DMS153 treated with DMSO at 0.1 percent for 48 hours (cell line): ENCODE measurements around the gene PRDM15.

Source experiments
- DNase-seq: peaks from one replicate; lab custom pipeline; 2025; ENCODE audit not compliant: unreplicated experiment; lab: John Stamatoyannopoulos, UW

The PRDM15 gene

DNA sequence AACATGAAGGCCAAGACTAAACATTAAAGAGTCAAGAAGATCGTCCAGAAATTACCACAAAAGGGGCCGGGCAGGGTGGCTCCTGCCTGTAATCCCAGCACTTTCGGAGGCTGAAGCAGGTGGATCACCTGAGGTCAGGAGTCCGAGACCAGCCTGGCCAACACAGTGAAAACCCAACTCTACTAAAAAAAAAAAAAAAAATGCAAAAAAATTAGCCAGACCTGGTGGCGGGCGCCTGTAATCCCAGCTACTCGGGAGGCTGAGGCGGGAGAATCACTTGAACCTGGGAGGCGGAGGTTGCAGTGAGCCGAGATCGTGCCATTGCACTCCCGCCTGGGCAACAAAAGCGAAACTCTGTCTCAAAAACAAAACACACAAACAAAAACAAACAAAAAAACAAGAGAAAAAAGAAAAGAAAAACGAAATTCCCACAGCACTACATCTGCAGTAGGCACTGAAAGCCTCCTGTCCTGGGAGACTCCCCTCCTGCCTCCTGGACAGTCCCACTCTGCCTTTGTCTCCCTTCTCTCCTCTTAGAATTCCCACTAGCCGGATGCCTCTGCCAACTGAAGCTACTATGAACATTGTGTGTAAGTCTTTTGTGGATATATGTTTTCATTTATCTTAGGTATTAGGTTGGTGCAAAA is 94.6 kb downstream of the PRDM15 start:
- DNase-seq: no peak

DNA sequence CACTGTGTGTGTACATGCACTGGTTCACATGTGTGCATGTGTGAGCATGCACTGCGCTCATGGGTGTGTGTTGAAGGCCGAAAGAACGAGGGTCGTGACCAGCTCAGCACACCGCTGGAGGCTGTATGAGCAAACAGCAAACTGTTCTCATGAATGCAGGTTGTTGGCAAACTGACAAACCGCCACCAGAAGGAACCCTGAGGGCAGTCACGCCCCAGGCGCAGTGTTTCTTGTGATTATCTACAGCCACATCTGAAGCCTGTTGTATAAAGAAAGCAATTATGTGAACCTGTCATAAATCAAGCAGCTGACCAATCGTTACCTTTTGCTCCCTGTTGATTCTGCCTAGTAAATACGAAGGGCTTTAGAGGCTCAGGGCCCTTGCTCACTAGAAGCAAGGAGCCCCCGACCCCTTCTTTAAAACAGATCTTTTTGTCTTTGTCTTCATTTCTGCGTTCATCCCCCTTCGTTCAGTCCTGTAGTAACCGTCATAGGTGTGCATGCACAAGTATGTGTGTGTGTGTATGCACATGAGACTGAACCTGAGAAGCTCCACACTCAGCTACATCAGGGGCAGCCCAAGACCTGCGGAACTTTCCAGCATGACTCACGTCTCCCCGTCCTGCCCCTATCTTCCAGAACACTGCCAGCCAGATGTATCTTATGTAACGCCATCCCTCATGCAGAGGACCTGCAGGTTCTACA is 95.5 kb downstream of the PRDM15 start:
- DNase-seq: no peak

DNA sequence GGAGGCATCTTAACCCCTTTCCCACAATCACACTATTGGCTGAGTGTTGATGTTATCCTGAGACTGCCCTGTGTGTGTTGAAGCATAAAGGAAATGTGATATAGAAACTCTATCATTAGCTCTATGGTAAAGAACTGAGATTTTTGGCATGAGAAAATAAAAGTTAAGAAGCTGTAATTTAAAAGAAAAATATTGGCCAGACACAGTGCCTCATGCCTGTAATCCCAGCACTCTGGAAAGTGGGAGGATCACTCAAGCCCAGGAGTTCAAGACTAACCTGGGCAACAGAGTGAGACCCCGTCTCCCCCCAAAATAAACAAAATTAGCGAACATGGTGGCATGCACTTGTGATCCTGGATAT is 98.1 kb downstream of the PRDM15 start:
- DNase-seq: no peak

DNA sequence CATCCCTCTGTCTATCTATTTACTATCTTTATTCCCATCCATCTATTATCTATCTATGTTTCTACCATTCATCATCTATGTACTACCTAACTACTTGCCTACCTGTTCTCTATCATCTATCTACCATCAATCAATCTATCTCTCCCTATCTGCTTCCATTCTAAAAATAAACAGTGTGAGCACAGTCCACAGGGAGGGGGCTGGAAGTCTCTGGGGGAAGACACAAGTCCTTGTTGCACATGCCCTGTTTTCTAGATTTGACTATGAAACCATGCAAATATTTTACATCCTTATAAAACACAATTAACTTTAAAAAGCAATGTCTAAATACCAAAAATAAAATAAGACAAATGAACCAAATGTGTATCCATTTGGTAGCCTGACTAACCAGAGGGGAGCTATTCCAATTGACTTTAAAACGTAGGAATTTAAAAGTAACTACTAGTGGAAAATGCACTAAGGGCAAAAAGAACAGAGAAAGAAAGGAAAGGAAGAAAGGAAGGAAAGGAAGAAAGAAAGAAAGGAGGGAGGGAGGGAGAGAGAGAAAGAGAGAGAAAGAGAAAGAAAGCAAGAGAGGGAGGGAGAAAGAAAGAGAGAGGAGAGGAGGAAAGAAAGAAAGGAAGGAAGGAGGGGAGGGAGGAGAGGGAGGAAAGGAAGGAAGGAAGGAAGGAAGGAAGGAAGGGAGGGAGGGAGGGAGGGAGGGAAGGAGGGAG is 98.7 kb downstream of the PRDM15 start:
- no peak for DNase-seq

DNA sequence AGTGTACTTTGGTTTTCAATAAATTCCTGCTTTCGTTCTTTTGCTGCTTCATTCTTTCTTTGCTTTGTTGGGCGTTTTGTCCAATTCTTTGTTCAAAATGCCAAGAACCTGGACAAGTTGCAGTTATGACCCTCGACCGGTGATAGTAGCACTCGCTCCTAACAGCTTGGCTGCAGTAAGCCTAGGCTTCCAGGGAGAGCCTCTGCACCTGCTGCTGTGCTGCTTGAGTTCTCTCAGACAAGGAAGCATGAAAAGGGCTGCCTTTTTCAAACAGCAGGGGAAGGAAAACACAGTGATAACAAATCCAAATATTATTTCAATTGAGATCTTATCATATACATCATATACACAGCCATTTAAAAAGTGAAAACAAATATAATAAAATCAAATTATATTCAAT is 99.5 kb downstream of the PRDM15 start:
- DNase-seq: peak; percentile 35

DNA sequence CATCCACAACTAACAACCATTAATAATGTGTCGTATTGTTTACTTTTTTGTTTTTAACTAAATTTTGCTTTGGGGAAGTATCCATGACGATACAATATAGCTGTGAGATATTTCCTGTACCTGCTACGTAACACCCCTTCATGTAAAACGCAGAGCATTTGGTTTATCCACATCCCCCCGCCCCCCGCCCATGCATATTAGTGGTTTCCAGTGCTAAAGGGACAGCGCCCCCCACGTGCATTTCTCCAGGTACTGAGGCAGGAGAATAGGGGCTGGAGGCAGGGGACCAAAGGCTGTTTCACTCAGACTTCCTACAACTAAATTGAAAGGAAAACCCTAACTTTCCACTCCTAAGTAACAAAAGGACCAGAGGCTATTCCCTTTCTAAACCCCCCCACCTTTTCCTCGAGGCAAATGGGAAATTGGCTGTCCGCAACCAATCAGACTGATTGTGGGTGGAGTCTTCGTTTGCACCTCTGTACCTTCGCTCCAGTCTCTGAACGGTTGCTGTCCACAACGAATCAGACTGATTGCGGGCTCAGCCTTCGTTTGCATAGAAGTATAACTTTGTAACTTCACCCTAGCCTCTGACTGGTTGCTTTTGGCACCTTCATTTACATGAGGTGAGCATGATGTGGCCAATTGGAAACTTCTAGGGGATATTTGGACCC is 100.1 kb downstream of the PRDM15 start:
- peak; percentile 39 for DNase-seq

DNA sequence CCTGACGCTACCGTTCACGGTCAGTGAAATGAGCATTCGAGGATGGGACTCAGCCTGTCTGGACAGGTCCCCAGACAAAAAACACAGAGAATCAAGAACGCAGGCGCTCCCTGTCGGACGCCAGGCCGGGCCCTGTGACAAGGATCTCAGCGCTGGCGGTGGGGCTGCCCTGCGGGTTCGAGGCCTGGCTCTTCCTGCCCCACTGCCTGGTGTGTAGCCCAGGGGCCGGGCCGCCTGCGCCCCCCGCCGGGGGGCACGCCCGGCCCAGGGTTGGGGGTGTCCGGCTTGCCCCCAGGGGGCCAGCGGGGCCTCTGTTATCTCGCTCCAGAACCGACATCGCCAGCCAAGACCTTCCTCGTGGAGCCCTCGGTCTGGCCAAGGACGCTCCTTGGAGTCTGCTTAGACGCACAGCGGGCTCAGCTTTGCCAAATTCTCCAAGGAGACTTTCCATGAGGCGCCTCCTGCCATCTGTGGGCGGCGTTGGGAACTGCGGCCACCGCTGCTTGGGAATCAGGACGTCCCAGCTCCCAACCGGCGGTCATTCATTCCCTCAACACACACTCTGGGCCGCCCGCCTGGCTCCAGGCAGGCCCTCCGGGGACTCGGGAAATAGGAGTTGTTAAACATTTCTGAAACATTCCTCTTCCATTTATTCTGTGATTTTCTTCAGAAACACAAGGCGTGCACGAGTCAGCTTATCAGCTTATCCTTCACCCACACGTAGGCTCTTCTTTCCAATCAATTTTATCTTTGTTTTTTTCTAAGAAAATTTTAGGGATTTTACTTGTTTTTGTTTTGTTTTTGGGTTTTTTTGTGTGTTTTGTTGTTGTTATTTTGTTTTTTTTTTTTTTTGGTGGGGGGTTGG is 101.0 kb downstream of the PRDM15 start:
- peak; percentile 66 for DNase-seq

DNA sequence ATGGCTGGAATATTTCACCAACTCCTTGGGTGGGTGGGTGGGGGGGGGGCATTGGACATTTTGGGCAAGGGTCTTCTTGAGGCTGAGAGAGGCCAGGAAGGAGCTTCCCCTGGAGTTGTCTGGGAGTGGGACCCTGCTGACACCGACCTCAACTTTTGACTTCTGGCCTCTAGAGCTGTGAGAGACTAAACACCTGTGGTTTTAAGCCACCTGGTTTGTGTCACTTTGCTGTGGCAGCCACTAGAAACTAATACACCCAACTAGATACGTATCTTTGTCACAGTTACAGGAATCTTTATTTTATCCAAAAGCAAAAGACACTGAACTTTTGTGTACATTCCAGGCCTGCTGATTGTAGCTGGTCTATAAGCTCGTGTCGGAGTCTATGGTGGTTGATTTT is 102.4 kb downstream of the PRDM15 start:
- no peak for DNase-seq

DNA sequence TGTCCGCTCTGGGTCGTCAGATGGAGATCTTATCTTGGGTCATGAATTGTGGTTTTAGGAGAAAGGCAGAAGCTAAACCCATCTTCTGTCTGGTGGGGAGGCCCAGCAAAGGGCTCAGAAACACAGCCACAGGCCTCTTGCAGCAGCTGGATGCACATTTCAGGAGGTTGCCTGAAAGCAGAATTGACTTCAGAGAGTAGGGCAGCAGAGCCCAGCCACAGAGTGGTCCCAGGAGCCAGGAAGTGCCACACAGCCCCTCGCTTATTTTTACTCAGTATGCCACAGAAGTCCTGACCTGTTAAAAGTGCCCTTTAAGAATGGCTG is 104.0 kb downstream of the PRDM15 start:
- no peak for DNase-seq

DNA sequence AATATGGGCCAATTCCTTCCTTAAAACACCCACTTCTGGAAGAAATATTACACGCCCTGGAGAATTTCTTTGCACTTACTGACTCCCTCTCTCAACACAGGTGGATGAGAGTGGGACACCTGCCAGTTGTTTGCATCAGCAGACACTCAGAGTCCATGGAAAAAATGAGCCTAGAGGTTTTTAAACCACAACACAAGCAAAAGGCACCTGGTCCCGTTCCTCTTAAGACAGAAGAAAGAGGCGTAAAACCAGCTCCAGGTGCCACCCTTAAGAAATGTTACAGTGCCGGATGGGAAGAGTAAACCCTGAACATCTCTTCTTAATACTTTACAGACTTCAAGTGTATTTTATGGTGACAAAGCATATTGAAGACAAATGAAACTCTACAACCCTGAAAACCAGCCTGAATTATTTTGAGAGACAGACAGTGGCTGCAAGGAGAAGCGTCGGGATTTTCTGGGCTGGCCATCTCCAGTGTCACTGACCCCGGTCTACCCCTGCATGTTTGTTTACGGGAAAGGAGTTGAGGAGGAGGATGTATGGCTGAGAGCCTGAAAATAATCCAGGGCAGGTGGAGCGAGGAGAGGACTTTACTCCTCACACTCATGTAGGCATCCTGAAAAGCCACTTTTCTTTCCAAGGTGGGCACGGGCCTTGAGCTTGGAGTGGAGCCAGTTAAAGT is 104.5 kb downstream of the PRDM15 start:
- no peak for DNase-seq

DNA sequence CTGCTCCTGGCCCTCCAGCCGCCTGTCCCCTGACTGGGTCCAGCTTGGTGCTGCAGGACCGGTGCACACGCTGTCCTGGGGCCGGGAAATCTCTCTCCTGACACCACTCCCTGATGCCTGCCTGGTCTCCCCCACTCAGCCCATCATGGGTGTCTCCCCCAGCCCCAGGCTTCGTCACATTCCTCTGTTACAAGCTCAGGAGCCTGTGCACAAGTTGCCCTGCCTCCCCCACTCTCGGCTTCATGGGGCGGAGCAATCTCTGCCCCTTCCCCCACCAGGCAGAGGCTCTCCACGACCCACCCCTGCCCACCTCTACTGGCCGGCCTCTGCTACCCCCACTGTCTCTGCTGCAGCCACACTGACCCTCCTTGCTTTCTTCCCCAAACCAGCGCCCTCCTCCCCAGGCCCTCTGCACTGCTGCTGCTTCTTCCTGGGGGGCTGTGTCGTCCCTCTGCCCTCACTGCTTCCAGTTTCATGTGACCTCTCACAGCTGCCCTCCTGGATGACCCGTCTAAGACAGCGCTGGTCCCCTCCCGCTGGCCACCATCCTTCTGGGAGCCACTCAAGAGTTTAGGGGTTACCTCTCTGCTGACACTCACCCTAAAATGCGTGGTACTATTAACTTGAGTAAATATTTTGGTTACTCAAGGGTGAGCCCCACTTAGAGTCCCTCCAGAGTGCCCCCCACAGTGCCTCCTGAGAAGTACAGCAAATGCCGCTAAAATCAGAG is 106.6 kb downstream of the PRDM15 start:
- no peak for DNase-seq

DNA sequence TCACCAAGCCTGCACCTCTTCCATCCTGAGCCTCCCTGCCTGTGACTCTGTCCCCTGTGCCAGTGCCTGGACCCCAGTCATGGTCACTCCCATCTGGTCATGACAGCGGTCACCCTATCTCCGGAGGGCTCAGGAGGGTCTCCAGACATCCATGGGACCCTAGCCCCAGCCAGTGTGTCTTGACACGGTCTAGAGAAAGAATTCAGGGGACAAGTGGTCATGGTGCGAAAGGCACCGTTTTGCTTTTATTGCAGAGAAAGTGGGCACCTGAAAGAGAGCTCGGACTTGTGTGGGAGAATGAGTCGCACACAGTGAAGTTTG is 107.6 kb downstream of the PRDM15 start:
- no peak for DNase-seq

DNA sequence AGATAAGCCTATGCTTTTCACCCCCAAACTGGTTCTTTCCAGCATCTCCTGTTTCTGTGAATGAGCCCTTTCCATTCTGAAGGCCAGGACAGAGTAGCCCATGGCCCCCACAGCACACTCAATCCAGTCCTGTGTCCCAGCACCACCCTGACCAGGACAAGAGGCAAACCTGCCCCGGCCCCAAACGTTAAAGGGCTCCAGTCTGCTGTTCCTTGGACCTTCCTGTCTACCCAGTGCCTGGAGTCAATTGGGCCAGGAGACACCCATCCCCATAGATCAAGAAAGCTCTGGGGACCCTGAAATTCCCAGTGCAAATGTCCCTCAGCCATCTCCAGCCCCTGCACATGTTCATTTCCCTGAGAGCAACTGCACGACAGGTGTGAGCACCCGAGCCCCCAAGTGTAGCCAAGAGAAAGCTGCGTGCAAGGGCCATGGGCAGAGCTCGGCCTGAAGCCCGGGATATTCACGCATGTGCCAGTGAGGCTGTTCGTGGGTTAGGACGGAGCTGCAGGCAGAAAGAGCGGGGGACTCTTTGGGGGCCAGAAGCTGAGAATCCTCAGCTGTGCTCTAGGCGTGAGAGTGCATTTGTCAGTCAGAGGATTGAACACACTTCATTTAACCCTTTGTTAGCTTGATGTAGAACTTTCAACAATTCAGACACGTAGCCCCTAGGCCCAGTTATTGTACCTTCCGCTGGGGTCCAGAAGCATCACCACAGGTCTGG is 108.1 kb downstream of the PRDM15 start:
- no peak for DNase-seq

DNA sequence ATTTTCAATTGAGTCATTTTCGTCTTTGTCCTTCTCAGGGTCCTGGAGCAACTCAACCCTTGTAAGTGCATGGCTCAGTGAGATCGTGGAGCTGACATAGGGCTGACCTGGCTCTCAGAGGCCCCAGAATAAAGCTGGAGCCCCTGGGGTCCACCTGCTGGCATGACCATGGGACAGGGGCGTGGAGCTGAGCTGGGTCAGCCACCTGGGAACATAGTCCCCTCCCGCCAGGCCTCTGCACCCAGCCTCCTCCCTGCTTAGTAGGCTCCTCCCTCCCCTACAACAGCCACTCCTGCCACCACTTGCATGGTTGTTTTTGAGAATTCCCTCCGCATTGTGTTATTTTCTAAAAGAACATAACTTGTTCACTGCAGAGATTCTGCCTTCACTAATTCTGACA is 109.2 kb downstream of the PRDM15 start:
- DNase-seq: no peak

DNA sequence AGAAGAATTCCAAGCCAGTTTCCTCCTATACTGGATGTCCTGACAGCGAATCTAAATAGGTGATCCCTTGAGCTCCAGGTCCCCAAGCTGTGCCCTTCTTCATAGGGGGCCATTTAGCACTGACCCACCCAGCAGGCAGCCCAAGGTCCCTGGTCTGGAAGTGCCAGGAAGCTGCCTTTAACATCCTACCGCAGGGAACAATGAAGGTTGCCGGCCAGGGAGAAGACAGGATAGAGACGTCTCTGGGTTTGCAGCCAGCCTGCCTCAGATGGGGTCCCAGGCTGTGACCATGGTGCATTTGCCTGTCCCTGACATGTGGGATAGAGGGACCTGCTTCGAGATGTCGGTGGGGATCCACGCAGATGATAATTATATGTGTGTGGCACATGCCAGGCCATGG is 109.6 kb downstream of the PRDM15 start:
- DNase-seq: no peak

DNA sequence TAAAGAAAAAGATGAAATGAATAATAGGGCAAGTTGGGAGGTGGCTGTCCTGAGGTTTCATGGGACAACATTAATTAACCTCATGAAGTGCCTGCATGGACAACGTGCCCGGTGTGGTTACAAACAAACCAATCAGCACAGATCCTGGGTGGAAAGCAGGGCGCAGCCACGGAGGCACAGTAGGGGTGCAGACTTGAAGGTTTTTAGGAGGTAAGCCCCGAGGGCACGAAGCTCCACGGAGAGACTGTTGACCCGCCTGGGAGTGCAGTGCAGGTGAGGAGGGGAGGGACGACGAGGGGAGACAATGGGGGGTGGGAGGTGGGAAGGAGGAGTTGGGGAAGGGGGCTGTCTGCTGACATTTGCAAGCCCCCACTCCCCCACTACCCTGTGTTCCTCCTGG is 110.0 kb downstream of the PRDM15 start:
- no peak for DNase-seq

DNA sequence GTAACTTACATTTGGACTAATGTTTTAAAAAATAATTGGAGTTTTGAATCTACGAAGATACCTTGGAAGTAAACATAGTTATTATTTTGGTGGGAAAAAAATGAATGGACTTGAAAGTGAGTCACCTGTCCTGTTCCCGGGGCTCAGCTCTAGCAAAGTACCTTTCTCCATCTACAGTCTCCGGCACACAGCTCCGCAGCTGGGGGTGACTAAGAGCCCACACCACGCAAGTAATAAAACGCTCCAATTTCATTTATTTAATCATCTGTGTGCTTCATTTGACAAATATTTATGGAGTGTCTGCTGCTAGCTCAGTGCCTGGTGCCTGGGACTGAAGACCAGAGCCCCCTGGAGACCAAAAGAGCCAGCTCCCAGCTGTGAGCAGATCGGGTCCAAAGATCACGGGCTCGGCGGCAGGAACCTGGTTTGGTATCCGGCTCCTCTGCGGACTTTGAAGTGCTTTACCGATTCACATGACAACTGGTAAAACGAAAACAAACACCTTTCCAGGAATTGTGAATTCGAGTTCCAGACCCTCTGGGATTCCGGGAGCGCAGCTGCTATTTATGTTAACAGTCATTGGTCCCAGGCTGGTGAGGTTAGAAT is 110.6 kb downstream of the PRDM15 start:
- DNase-seq: peak; percentile 53

DNA sequence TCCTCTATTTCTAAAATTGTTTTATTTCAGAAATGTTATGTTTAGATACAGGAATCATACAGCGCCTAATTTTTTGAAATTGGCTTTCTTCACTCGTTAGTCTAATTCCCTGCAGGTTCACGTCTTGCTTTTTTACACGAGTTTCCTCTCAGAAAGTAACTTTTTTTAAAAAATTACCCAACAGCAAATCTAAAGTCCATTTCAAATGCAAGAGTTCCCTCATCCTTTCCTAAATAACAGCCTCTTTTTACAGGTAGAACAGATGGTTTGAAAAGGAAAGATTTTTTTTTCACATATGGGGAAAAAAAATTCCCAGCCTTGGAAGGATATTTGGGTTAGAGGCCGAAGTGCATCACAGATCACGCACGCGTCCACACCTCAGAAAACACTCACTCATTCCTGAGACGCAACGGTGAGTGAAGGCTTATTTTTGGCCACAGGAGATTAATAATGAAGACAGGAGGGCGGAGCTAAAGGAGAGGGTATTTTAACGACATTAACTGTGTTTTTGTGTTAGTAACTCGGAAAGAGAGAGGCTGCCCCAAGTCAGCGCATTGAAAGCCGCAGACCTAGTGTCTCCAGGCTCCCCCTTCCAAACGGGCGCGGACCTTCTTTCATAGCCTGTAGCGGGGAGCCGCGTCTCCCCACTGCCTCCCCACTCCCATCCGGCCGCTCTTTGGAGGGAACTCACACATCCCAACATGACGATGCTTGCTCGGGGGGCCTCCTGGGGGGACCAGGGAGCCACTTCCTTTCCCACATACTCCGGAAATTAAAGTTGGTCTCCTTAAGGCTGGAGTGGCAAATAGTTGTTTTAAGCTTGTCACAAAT is 111.3 kb downstream of the PRDM15 start:
- DNase-seq: no peak
